ENCODE data around the gene RNASEH1. TPM values are rescaled to one million over a fixed set of nuclear protein-coding genes. Genes with fewer than 3 reads are reported as not detected.

RNASEH1 gene
- total and polyA plus RNA-seq, 2 of the 8 experiments (the other 6 are each of a cell fraction or from before 2014, with no cell fraction given) = 11.7 to 42.7 TPM

DNA sequence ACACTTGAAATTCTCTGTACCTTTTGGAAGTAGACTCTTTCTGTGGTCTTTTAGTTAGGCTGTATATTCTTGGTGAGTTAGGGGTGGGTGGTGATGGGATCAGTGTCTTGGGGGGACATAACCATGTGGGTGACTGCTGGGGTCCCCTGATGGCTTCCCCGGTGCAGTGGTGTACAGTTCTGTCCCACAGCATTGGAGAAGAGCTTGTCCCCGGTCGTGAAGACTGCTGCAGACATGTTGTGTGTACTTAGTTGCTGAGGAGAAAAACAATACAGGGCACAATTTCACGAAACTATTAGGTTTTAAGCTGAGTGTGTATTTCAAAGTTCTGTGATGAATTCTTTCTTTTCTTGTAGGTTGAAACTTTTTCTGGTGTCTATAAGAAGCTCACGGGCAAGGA is 22.3 kb upstream of the RNASEH1 start (continued):
- TF ChIP-seq CHD7 (IDR thresholded peaks at IDR 0.05; ENCODE audit: insufficient replicate concordance, low read length) = no peak

All from H1 (cell line).